ENCODE results near the gene DST.

Gene DST

DNA sequence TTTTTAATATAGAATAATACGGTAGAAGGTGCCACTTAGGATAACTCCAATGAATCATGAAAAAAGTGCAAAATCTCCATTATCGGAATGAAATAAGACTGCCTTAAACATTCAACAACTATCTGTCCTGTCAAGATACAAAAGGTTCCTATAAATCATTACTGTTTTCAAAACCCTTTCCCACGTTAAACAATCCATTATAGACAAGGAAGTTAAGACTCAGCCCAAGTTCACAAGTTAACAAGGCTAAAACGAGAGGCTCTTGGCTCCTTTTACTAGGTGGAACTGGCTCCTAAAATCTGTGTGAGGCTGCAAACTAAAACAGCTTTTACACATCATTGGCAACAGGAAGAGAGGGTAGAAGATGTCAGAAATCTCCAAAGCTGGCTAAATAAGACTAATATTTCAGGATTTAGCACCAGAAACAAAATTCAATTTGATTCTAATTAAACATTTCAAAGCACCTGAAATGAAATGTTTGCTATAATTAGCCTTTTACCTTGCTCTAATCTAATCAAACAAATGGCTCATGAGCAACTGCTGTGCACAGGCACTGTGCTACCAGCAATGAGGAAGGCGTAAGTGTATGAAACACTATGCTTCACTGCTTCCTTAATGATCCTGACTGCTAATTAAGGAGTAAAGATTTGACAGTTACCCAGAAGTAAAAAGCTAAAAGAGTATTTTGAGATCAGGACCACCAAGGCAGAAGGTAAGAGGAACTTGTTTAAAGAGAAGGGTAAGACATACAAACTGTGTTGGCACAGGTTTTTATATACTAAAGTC lies 109.7 kb downstream of the DST start:
- Histone ChIP-seq H3K79me2 (ENCODE audit: insufficient read depth, low read length) (no peaks in the 10 kb centered on the region), H3K4me2 (ENCODE audit: low read length) (no peak overlapping the region), H3K27me3 (ENCODE audit: insufficient read depth, low read length) (no peaks in the 10 kb centered on the region), H3K36me3 (ENCODE audit: insufficient read depth, low read length) (no peaks in the 10 kb centered on the region), H4K20me1 (ENCODE audit: insufficient read depth, low read length) (no peaks in the 10 kb centered on the region), H3K27ac (ENCODE audit: low read depth, low read length, poor library complexity, severe bottlenecking) (no peak overlapping the region), H3K9me2 (ENCODE audit: low read depth, low read length) (no peaks in the 10 kb centered on the region), H3K9ac (ENCODE audit: low read length) (no peak overlapping the region), H3K4me3 (ENCODE audit: low read depth, low read length, poor library complexity, severe bottlenecking) (no peak overlapping the region), H2AFZ (ENCODE audit: low read length) (no peak overlapping the region), H3K9me3 (ENCODE audit: low read length) (no peaks in the 10 kb centered on the region), H3K4me1 (ENCODE audit: insufficient read depth, low read length, severe bottlenecking) (no peaks in the 10 kb centered on the region), H3F3A (ENCODE audit: insufficient read depth, low read length) (no peaks in the 10 kb centered on the region)
- TF ChIP-seq, protein P1, sequence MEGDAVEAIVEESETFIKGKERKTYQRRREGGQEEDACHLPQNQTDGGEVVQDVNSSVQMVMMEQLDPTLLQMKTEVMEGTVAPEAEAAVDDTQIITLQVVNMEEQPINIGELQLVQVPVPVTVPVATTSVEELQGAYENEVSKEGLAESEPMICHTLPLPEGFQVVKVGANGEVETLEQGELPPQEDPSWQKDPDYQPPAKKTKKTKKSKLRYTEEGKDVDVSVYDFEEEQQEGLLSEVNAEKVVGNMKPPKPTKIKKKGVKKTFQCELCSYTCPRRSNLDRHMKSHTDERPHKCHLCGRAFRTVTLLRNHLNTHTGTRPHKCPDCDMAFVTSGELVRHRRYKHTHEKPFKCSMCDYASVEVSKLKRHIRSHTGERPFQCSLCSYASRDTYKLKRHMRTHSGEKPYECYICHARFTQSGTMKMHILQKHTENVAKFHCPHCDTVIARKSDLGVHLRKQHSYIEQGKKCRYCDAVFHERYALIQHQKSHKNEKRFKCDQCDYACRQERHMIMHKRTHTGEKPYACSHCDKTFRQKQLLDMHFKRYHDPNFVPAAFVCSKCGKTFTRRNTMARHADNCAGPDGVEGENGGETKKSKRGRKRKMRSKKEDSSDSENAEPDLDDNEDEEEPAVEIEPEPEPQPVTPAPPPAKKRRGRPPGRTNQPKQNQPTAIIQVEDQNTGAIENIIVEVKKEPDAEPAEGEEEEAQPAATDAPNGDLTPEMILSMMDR (IDR thresholded peaks at IDR 0.05; ENCODE audit: low read length): no peak
- no peak for TF ChIP-seq EZH2 (IDR thresholded peaks at IDR 0.05; ENCODE audit: borderline replicate concordance, low read length)

DNA sequence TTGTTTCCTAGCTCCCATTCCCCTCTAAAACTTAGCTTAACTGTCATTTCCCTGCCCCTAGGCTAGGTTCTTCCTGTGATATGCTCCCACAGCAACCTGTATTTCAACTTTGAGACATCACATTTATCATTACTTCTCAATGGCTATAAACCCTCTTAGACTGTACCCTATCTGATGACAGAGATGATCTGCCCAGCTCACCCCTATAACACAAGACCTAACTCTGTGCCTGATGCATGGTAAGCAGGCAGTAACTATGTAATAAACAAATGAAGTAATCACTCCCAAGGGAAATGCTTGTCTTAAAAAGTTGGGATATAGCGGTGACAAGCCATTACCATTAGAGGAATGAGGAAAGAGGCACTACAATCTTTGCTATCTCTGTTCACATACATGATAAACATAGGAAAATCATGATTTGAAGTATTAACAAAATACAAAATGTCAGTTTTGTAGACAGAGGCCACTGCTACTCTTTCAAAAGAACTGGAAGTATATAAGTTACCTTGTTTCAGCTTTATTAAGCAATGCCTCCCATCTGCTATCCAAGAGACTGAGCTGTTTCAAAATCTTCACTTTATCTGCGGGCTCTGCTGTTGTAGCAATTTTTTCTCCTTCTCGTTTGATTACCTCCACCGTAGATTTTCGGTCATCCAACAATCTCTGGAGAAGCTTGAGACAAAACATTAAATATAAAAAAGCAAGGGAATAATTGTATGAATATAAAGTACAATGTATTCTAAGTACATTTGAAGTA lies 110.7 kb downstream of the DST start:
- no peaks in the 10 kb centered on the region for H3K36me3 ChIP-seq (ENCODE audit: insufficient read depth, low read length)
- TF ChIP-seq, protein P1 (IDR thresholded peaks at IDR 0.05; ENCODE audit: low read length): no peak
- TF ChIP-seq EZH2 (IDR thresholded peaks at IDR 0.05; ENCODE audit: borderline replicate concordance, low read length): no peak
- H3K27me3 ChIP-seq (ENCODE audit: insufficient read depth, low read length): no peaks in the 10 kb centered on the region
- H3K27ac ChIP-seq (ENCODE audit: low read depth, low read length, poor library complexity, severe bottlenecking): no peak overlapping the region
- H3K9me2 ChIP-seq (ENCODE audit: low read depth, low read length): no peaks in the 10 kb centered on the region
- no peak overlapping the region for H3K4me3 ChIP-seq (ENCODE audit: low read depth, low read length, poor library complexity, severe bottlenecking)
- no peaks in the 10 kb centered on the region for H4K20me1 ChIP-seq (ENCODE audit: insufficient read depth, low read length)
- H3K9ac ChIP-seq (ENCODE audit: low read length): no peak overlapping the region
- no peaks in the 10 kb centered on the region for H3K4me1 ChIP-seq (ENCODE audit: insufficient read depth, low read length, severe bottlenecking)
- H3K4me2 ChIP-seq (ENCODE audit: low read length): no peak overlapping the region
- no peaks in the 10 kb centered on the region for H3K79me2 ChIP-seq (ENCODE audit: insufficient read depth, low read length)
- H3K9me3 ChIP-seq (ENCODE audit: low read length): no peaks in the 10 kb centered on the region
- H3F3A ChIP-seq (ENCODE audit: insufficient read depth, low read length): no peaks in the 10 kb centered on the region
- no peak overlapping the region for H2AFZ ChIP-seq (ENCODE audit: low read length)

DNA sequence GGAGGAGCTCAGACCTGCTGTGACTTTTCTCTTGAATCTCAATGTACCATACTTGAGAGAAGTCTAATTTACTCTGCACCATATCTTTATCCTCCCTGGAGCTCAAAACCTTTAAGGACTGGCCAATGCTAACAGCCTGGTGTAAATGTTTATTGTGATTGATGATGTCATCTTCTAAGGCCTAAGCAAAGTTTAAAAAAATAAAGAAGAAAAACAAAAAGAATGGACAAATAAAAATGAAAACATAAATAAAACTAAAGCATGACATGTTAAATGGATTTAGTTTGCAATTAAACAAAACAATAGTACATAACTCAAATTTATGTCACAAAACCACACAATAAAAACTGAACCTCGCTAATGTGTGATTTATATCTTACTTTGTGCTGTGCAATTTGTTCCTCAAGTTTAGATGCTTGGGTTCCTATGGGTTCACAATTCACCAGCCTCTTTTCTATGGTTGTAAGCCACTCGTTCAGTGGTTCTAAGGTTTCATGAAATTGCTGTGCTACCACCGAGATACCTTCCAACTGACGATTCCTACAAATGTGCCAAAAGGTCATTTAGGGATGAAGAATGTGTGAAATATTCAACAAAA lies 113.0 kb downstream of the DST start:
- no peak overlapping the region for H3K27ac ChIP-seq (ENCODE audit: low read depth, low read length, poor library complexity, severe bottlenecking)
- H2AFZ ChIP-seq (ENCODE audit: low read length): no peak overlapping the region
- no peaks in the 10 kb centered on the region for H3K9me2 ChIP-seq (ENCODE audit: low read depth, low read length)
- H4K20me1 ChIP-seq (ENCODE audit: insufficient read depth, low read length): no peaks in the 10 kb centered on the region
- no peaks in the 10 kb centered on the region for H3K36me3 ChIP-seq (ENCODE audit: insufficient read depth, low read length)
- no peaks in the 10 kb centered on the region for H3K4me1 ChIP-seq (ENCODE audit: insufficient read depth, low read length, severe bottlenecking)
- H3K27me3 ChIP-seq (ENCODE audit: insufficient read depth, low read length): no peaks in the 10 kb centered on the region
- TF ChIP-seq EZH2 (IDR thresholded peaks at IDR 0.05; ENCODE audit: borderline replicate concordance, low read length): no peak
- TF ChIP-seq, protein P1 (IDR thresholded peaks at IDR 0.05; ENCODE audit: low read length): no peak
- no peak overlapping the region for H3K4me3 ChIP-seq (ENCODE audit: low read depth, low read length, poor library complexity, severe bottlenecking)
- H3K9me3 ChIP-seq (ENCODE audit: low read length): no peaks in the 10 kb centered on the region
- H3F3A ChIP-seq (ENCODE audit: insufficient read depth, low read length): no peaks in the 10 kb centered on the region
- no peak overlapping the region for H3K9ac ChIP-seq (ENCODE audit: low read length)
- no peak overlapping the region for H3K4me2 ChIP-seq (ENCODE audit: low read length)
- H3K79me2 ChIP-seq (ENCODE audit: insufficient read depth, low read length): no peaks in the 10 kb centered on the region
